ENCODE data around the gene MRPS21. TPM values are rescaled to one million over a fixed set of nuclear protein-coding genes. Genes with fewer than 3 reads are reported as not detected.

The MRPS21 gene
- total RNA-seq, 4 donors from 2014 or later, result 31.7 to 41.3 (median 38.7) TPM

DNA sequence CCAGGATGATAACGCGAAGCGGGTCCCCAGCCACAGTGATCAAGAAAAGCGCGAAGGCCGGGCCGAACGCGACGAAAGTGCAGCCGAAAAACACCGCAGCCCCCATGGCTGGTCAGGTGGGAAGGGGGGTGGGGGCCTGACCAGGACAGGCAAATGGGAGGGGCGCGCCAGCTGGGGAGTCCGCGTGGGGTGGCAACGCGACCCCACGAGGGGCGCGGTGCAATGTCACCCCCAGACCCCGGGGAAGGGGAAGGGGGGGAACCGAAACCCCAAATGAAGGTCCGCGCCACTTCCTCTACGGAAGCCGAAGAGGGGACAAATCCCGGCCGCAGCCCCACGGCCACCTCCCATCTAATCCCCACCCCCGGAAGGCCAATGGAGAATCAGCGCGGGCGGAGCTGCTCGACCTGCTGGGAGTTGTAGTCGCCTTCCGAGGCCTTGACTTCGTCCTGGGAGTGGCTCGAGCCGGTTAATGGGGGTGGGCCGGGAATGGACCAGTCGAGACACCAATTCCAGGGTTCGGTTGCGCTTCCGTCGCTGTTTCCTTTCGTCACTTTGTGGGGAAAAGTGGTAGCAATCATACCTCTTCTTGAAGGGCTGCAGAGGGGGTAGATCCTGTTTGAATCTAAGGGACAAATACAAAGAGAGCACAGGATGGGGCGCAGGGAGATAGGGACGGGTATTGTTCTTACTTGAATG lies 24.8 kb upstream of the MRPS21 start, which contains the start of gene APH1A:
Gene APH1A, minus strand, starts transcription at position 312 of the 699 bp plus-strand sequence. Its CDS starts 206 bp downstream, at position 106.
- Histone ChIP-seq H3K9me3 (no peaks in the 10 kb centered on the region), H3K36me3 (peaks cover 7 to 40% (median 17%) of the 10 kb centered on the region in 3 donors), H3K4me1 (peaks cover 15 to 47% (median 19%) of the 10 kb centered on the region in 3 donors), H3K27me3 (no peaks in the 10 kb centered on the region), H3K4me3 (peak within 1 kb of the TSS; percentile 89 to 98 (median 96)), H3K27ac (peak within 1 kb of the TSS; percentile 94 to 99 (median 99))
- peak; percentile 89 for DNase-seq
- TF ChIP-seq, protein P1, sequence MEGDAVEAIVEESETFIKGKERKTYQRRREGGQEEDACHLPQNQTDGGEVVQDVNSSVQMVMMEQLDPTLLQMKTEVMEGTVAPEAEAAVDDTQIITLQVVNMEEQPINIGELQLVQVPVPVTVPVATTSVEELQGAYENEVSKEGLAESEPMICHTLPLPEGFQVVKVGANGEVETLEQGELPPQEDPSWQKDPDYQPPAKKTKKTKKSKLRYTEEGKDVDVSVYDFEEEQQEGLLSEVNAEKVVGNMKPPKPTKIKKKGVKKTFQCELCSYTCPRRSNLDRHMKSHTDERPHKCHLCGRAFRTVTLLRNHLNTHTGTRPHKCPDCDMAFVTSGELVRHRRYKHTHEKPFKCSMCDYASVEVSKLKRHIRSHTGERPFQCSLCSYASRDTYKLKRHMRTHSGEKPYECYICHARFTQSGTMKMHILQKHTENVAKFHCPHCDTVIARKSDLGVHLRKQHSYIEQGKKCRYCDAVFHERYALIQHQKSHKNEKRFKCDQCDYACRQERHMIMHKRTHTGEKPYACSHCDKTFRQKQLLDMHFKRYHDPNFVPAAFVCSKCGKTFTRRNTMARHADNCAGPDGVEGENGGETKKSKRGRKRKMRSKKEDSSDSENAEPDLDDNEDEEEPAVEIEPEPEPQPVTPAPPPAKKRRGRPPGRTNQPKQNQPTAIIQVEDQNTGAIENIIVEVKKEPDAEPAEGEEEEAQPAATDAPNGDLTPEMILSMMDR (IDR thresholded peaks at IDR 0.05), result no peak
- peak in 3 of 4 donors; percentile 15 to 74 (median 30) for TF ChIP-seq POLR2A (IDR thresholded peaks at IDR 0.05)
- WGBS, 2 donors, result 2 to 3% methylated on average over 8 to 12 of the region's 49 CpGs
- intact Hi-C loops (cut with DNase I), result no loop called here

DNA sequence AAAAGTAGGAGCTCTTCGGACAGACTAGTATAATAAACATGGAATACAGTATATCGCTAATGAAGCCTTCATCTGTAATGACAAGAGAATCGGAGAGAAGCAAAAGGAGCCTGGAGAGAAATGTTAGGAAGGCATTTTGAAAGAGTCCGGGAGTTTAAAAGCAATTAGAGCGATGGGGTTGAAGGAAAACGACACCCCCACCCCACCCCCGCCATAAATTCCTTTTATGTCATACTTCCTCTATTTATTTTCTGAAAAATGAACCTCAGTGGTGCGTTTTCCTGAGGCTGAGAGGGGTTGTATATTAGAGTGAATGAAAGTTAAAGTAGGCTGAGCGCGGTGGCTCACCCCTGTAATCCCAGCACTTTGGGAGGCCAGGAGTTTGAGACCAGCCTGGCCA lies 24.2 kb upstream of the MRPS21 start:
- TF ChIP-seq POLR2A (IDR thresholded peaks at IDR 0.05), result no peak
- TF ChIP-seq, protein P1 (IDR thresholded peaks at IDR 0.05), result no peak
- 32 to 34% methylated on average over 10 of the region's 10 CpGs for WGBS, 2 donors
- intact Hi-C loops (cut with DNase I), result no loop called here
- Histone ChIP-seq H3K27ac (peak overlapping the region; percentile 94 to 99 (median 99)), H3K27me3 (no peaks in the 10 kb centered on the region), H3K36me3 (peaks cover 7 to 38% (median 17%) of the 10 kb centered on the region in 3 donors), H3K4me3 (peak overlapping the region; percentile 89 to 98 (median 96)), H3K4me1 (peaks cover 15 to 50% (median 19%) of the 10 kb centered on the region in 3 donors), H3K9me3 (no peaks in the 10 kb centered on the region)
- DNase-seq, result no peak

DNA sequence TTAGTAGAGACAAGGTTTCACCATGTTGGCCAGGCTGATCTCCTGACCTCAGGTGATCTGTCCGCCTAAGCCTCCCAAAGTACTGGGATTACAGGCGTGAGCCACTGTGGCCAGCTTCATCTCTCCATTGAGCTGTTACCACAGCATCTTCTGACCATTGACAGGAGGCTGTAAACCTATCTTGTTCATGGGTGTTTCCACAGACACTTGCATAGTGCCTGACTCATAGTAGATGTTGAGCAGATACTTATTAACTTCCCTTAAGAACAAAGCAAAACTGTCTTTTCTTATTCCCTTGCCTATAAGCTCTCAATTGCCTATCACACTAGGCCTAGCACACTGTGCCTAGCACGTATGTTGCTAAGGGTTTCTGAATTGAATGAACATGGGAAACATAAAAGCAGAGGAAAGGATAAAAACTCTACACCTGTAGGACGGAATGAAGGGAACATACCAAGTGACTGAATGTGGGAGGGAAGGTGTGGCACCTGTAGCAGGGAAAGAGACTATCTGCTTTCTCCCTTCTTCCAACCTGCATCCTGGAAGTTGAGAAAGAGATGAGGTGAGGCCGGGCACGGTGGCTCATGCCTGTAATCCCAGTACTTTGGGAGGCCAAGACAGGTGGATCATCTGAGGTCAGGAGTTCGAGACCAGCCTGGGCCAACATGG lies 22.2 kb upstream of the MRPS21 start:
- DNase-seq, result no peak
- intact Hi-C loops (cut with DNase I), result no loop called here
- H3K27me3 ChIP-seq, result no peaks in the 10 kb centered on the region
- H3K36me3 ChIP-seq, result peaks cover 5 to 33% (median 6%) of the 10 kb centered on the region in 3 donors
- peak overlapping the region in 3 of 4 donors; percentile 37 to 72 (median 45) for H3K27ac ChIP-seq
- 88 to 92% methylated on average over 4 to 7 of the region's 7 CpGs for WGBS, 2 donors
- H3K4me1 ChIP-seq, result peaks cover 15 to 50% (median 19%) of the 10 kb centered on the region in 3 donors
- no peak overlapping the region for H3K4me3 ChIP-seq
- H3K9me3 ChIP-seq, result no peaks in the 10 kb centered on the region
- no peak for TF ChIP-seq POLR2A (IDR thresholded peaks at IDR 0.05)
- TF ChIP-seq, protein P1 (IDR thresholded peaks at IDR 0.05), result no peak

DNA sequence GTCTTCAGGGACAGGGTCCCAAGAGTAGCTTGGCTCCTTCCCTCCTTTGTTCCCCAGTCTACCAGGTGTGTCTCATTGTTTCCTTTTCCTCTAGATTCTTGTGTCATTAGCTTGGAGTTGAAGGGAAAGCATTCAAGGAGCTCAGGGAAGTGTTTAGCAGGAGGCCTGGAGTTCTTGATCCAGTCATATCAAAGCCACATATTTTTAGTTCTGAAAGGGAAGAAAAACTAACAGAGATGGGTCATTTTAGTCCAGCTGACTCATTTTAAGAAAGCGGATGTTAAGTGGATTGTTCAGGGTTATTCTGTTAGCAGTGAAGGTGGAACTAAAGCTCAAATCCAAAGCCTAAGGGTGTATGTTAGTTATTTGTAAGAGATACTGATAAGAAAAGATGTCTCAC lies 20.4 kb upstream of the MRPS21 start:
- peaks cover 0 to 30% (median 0%) of the 10 kb centered on the region in 3 donors for H3K36me3 ChIP-seq
- no peaks in the 10 kb centered on the region for H3K9me3 ChIP-seq
- TF ChIP-seq, protein P1 (IDR thresholded peaks at IDR 0.05), result no peak
- no peak for TF ChIP-seq POLR2A (IDR thresholded peaks at IDR 0.05)
- intact Hi-C loops (cut with DNase I), result no loop called here
- no peak for DNase-seq
- peak overlapping the region in 3 of 4 donors; percentile 37 to 72 (median 45) for H3K27ac ChIP-seq
- WGBS, 2 donors, result 54 to 61% methylated on average over 1 of the region's 1 CpG
- no peaks in the 10 kb centered on the region for H3K27me3 ChIP-seq
- H3K4me1 ChIP-seq, result peaks cover 0 to 34% (median 8%) of the 10 kb centered on the region in 3 donors
- peak overlapping the region in 2 of 4 donors; percentile 8 to 34 for H3K4me3 ChIP-seq

All from esophagus squamous epithelium (tissue), 5 donors.